ENCODE data around the gene EDAR. TPM values are rescaled to one million over a fixed set of nuclear protein-coding genes. Genes with fewer than 3 reads are reported as not detected.

Gene EDAR
- total RNA-seq, 6 experiments from 2014 or later: 0.06 to 1.6 (median 0.28) TPM

DNA sequence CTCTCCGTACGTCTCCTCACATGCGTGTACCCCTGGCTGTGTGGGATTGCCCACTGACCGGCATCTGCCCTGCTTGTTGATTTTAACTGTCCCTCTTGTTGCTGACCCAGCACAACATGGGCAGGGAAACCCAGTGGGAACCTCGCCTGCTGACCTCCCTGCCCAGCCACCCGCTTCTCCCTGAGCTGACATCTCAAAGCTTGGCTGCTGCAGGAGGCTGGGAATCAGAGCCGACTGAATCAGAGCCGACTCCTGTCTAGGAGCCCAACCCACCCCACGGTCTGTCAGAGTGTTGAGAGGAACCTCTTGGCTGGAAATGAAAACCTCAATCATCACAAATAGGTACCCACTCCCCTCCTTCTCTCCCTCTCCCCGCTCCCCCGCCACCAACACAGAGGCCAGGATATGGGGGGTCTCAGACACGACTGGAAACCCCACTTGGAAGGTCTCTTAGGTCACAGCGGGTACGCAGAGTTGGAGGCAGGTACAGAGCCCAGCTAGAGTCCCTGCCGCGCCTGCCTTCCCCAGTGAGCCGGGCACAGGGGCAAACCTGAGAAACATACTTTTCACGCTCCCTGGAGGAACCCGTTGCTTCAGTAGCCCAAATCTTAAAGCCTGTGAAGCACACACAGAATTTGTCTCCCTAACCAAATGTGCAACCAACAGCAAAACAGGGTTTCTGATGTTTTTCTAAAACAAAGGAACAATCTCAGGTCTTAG, 784 bp downstream of the EDAR start:
- TF ChIP-seq, protein P1, sequence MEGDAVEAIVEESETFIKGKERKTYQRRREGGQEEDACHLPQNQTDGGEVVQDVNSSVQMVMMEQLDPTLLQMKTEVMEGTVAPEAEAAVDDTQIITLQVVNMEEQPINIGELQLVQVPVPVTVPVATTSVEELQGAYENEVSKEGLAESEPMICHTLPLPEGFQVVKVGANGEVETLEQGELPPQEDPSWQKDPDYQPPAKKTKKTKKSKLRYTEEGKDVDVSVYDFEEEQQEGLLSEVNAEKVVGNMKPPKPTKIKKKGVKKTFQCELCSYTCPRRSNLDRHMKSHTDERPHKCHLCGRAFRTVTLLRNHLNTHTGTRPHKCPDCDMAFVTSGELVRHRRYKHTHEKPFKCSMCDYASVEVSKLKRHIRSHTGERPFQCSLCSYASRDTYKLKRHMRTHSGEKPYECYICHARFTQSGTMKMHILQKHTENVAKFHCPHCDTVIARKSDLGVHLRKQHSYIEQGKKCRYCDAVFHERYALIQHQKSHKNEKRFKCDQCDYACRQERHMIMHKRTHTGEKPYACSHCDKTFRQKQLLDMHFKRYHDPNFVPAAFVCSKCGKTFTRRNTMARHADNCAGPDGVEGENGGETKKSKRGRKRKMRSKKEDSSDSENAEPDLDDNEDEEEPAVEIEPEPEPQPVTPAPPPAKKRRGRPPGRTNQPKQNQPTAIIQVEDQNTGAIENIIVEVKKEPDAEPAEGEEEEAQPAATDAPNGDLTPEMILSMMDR (IDR thresholded peaks at IDR 0.05): no peak
- no peak for TF ChIP-seq POLR2A (IDR thresholded peaks at IDR 0.05)
- Histone ChIP-seq H3K36me3 (no peaks in the 10 kb centered on the region), H3K27ac (no peak overlapping the region), H3K4me3 (peak overlapping the region; percentile 19 to 27 (median 23)), H3K9me3 (no peaks in the 10 kb centered on the region), H3K27me3 (no peaks in the 10 kb centered on the region), H3K4me1 (peaks cover 0 to 26% (median 0%) of the 10 kb centered on the region in 4 donors)
- WGBS (ENCODE audit: insufficient coverage, low coverage, low lambda C conversion rate, missing lambda C conversion rate): 48% methylated on average over 12 of the region's 19 CpGs
- DNase-seq (peak in 2 of 3 donors; percentile 69 to 85), ATAC-seq (peak; percentile 59 to 70 (median 66))
- intact Hi-C loops (cut with DNase I): no loop called here

DNA sequence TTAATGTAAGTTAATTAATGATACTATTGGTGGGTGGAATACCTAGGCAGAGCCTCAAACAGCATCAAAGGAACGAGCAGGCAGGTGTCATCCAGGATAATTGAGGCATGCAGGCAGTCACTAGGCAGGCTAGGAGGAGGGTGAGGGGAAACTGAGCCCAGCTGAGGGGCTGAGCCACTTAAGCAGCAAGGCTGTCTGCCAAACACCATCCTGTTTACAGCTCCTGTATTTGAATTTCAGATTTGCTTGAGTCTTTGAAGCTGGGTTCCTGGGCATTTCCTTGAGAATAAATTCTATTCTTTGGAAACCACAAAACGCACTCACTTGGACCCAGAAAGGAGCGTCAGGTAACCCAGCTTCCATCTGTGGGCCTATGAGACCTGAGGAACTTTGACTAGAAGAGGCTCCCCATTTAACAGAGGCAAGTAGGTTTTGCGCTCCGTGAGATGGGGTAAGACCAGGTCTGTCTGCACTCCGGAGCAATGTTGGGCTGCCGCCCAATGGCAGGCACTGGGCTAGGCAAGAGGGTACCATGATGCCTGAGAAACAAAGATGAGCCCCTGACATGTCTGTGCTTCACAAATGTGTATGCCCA, 2.0 kb downstream of the EDAR start:
- ATAC-seq (no peak), DNase-seq (no peak)
- no peaks in the 10 kb centered on the region for H3K36me3 ChIP-seq
- H3K9me3 ChIP-seq: no peaks in the 10 kb centered on the region
- no peak overlapping the region for H3K27ac ChIP-seq
- intact Hi-C loops (cut with DNase I): no loop called here
- TF ChIP-seq, protein P1 (IDR thresholded peaks at IDR 0.05): no peak
- no peak for TF ChIP-seq POLR2A (IDR thresholded peaks at IDR 0.05)
- H3K4me3 ChIP-seq: no peak overlapping the region
- H3K27me3 ChIP-seq: no peaks in the 10 kb centered on the region
- peaks cover 0 to 27% (median 2%) of the 10 kb centered on the region in 4 donors for H3K4me1 ChIP-seq
- 98% methylated on average over 6 of the region's 7 CpGs for WGBS (ENCODE audit: insufficient coverage, low coverage, low lambda C conversion rate, missing lambda C conversion rate)

DNA sequence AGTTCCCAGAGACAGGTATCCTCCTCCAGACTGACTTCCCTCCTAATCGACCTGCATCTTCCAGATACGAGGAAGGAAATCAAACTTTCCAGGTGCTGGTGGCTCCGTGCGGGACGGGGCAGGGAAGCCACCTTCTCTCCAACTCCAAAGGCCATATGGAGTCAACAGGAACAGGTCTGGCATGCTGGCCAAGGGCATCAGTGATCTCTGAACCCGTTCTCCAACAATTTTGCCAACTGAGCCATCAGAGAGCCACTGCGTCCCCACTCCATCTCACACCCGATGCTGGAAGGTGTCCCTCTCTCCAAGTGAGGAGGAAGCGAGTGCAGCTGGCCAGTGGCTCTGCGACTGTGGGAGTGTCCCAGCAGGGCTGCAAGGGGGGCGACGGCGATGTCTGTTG, 5.4 kb downstream of the EDAR start:
- H3K9me3 ChIP-seq: no peaks in the 10 kb centered on the region
- H3K27me3 ChIP-seq: no peaks in the 10 kb centered on the region
- peaks cover 0 to 36% (median 4%) of the 10 kb centered on the region in 4 donors for H3K4me1 ChIP-seq
- ATAC-seq (peak in 3 of 4 donors; percentile 19 to 55 (median 47)), DNase-seq (peak in 1 of 3 donors; percentile 63)
- H3K36me3 ChIP-seq: no peaks in the 10 kb centered on the region
- TF ChIP-seq, protein P1 (IDR thresholded peaks at IDR 0.05): no peak
- no peak for TF ChIP-seq POLR2A (IDR thresholded peaks at IDR 0.05)
- no peak overlapping the region for H3K27ac ChIP-seq
- WGBS (ENCODE audit: insufficient coverage, low coverage, low lambda C conversion rate, missing lambda C conversion rate): 66% methylated on average over 11 of the region's 13 CpGs
- H3K4me3 ChIP-seq: no peak overlapping the region
- intact Hi-C loops (cut with DNase I): no loop called here

DNA sequence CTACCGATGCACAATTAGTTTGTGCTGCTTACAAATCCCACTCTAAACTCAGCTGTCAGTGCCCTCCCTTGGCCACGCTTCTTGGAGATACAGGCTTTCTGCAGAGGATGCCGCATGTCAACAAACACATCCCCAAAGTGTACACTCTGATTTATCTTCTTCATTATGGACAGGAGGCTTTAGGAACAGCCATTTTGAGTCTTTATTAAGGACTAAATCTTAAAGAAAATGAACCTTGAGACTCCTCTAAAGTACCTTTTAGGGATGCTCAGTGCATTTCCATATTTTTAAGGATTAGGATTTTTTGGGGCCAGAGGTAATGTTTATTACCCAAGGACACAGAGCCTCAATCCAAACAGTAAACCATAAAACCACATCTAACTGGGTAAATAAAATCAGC, 6.0 kb downstream of the EDAR start:
- no peak for ATAC-seq
- H3K27me3 ChIP-seq: no peaks in the 10 kb centered on the region
- H3K27ac ChIP-seq: no peak overlapping the region
- TF ChIP-seq, protein P1 (IDR thresholded peaks at IDR 0.05): no peak
- no peak for TF ChIP-seq POLR2A (IDR thresholded peaks at IDR 0.05)
- H3K36me3 ChIP-seq: no peaks in the 10 kb centered on the region
- no peaks in the 10 kb centered on the region for H3K9me3 ChIP-seq
- no peak overlapping the region for H3K4me3 ChIP-seq
- DNase-seq: no peak
- intact Hi-C loops (cut with DNase I): no loop called here
- WGBS (ENCODE audit: insufficient coverage, low coverage, low lambda C conversion rate, missing lambda C conversion rate): 87% methylated on average over 3 of the region's 3 CpGs
- peaks cover 0 to 37% (median 4%) of the 10 kb centered on the region in 4 donors for H3K4me1 ChIP-seq
